Memory B cell (primary cell): ENCODE results near the gene PAX5.

Experiments used
- ATAC-seq: fragments of 150-1000 bp; cut with Tn5 transposase; 2 replicates; pipeline ENCODE4 v1.10.0; 2021; ENCODE audit warnings: low read depth, mild to moderate bottlenecking, moderate library complexity
- DNase-seq, 2 donors: peaks; one replicate each; pipeline ENCODE4 v3.0.0; 2022; ENCODE audit warnings: low spot score in 2 of 2
- H3K27ac Mint-ChIP-seq: one replicate; pipeline ENCODE4 v1.8.0; 2022; ENCODE audit warnings: mild to moderate bottlenecking, moderate library complexity, mixed read lengths
- H3K27me3 Mint-ChIP-seq: one replicate; pipeline ENCODE4 v1.8.0; 2022; ENCODE audit warnings: mixed read lengths
- H3K36me3 Mint-ChIP-seq: one replicate; pipeline ENCODE4 v1.8.0; 2022; ENCODE audit warnings: mild to moderate bottlenecking, mixed read lengths
- H3K4me1 Mint-ChIP-seq: one replicate; pipeline ENCODE4 v1.8.0; 2022; ENCODE audit warnings: mixed read lengths
- H3K4me3 Mint-ChIP-seq: one replicate; pipeline ENCODE4 v1.8.0; 2022; ENCODE audit warnings: mild to moderate bottlenecking, moderate library complexity, mixed read lengths
- H3K9me3 Mint-ChIP-seq: one replicate; pipeline ENCODE4 v1.8.0; 2022; ENCODE audit warnings: mixed read lengths

The PAX5 gene

DNA sequence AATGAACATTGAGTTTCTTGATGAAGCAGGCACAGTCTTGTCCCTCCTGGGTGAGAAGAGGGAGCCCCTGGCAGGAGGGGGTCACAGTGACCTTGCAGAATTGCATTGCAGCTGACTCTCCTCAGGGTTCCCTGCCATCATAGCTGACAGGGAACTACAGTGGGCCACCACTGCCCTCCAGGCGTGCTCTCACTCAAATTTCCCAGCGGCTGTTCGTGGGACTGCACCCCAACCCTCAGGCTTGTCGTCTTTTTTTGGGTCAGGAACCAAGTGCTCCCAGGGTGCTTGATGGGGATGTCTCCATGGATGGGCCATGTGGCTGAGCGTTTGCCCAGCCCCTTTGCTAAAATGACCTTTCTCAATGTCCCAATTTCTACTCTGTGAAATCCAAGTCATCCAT lies 245.5 kb downstream of the PAX5 start:
- no peaks in the 10 kb centered on the region for H3K4me1 Mint-ChIP-seq
- DNase-seq (no peak), ATAC-seq (peak; percentile 32)
- H3K36me3 Mint-ChIP-seq, result peaks cover 2% of the 10 kb centered on the region
- no peak overlapping the region for H3K4me3 Mint-ChIP-seq
- H3K27ac Mint-ChIP-seq, result no peak overlapping the region
- peaks cover 6% of the 10 kb centered on the region for H3K9me3 Mint-ChIP-seq
- H3K27me3 Mint-ChIP-seq, result peaks cover 24% of the 10 kb centered on the region

DNA sequence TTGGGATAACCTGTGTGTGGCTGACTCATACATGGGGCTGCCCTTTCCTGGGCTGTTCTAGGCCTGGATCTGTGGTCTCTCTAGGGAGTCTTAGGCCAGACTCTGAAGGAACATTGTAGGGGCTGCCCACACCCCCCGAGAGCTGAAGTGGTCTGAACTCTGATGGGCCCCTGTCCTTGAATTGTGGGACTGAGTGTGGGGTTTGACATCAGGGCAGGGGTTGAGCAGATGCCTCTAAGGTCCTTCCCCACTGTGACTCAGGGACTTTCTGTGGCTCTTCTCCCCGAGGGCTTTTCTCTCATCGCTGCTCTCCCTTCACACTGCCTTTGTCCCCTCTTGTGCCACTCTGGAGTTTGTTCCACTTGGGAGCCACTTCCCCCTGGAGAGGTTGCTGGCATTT lies 246.4 kb downstream of the PAX5 start:
- Mint-ChIP-seq H3K9me3 (peaks cover 1% of the 10 kb centered on the region), H3K27me3 (peaks cover 24% of the 10 kb centered on the region), H3K36me3 (peaks cover 2% of the 10 kb centered on the region), H3K4me3 (no peak overlapping the region), H3K27ac (no peak overlapping the region), H3K4me1 (no peaks in the 10 kb centered on the region)
- DNase-seq (no peak), ATAC-seq (no peak)
